ENCODE measurements around the gene HOMER1.

HOMER1 gene

GRCh38 chr5:79510638-79511037 is 3.3 kb downstream of the HOMER1 start:
- DNase-seq (ENCODE audit: insufficient read length, low spot score) (no peak), FAIRE-seq (no peak)
- no peak for TF ChIP-seq CTCF (IDR thresholded peaks at IDR 0.05; ENCODE audit: insufficient read depth, missing control alignments)

- TF ChIP-seq CTCF (IDR thresholded peaks at IDR 0.05; ENCODE audit: insufficient read depth, missing control alignments) = no peak
- DNase-seq (ENCODE audit: insufficient read length, low spot score) (no peak), FAIRE-seq (no peak)
Observed at GRCh38 chr5:79509244-79509885, 4.6 kb downstream of the HOMER1 start.

- DNase-seq (ENCODE audit: insufficient read length, low spot score) (no peak), FAIRE-seq (no peak)
- no peak for TF ChIP-seq CTCF (IDR thresholded peaks at IDR 0.05; ENCODE audit: insufficient read depth, missing control alignments)
Observed at GRCh38 chr5:79508794-79509193, 5.1 kb downstream of the HOMER1 start.

- DNase-seq (ENCODE audit: insufficient read length, low spot score) = no peak
- FAIRE-seq = no peak
- TF ChIP-seq CTCF (IDR thresholded peaks at IDR 0.05; ENCODE audit: insufficient read depth, missing control alignments) = no peak
Observed at GRCh38 chr5:79508354-79508753, 5.6 kb downstream of the HOMER1 start.

GRCh38 chr5:79507251-79508205 is 6.4 kb downstream of the HOMER1 start:
- no peak for DNase-seq (ENCODE audit: insufficient read length, low spot score)
- no peak for FAIRE-seq
- TF ChIP-seq CTCF (IDR thresholded peaks at IDR 0.05; ENCODE audit: insufficient read depth, missing control alignments) = no peak

- no peak for DNase-seq (ENCODE audit: insufficient read length, low spot score)
- TF ChIP-seq CTCF (IDR thresholded peaks at IDR 0.05; ENCODE audit: insufficient read depth, missing control alignments) = no peak
- FAIRE-seq = no peak
Observed at GRCh38 chr5:79505138-79505537, 8.8 kb downstream of the HOMER1 start.
